ENCODE results near the gene IL6R. TPM values are rescaled to one million over a fixed set of nuclear protein-coding genes. Genes with fewer than 3 reads are reported as not detected.

Gene IL6R
- total RNA-seq, 1 donor from 2014 or later: 6.7 TPM

- Histone ChIP-seq H3K9me3 (no peaks in the 10 kb centered on the region), H3K27me3 (no peaks in the 10 kb centered on the region), H3K4me3 (no peak overlapping the region), H3K27ac (no peak overlapping the region), H3K4me1 (no peaks in the 10 kb centered on the region), H3K36me3 (peaks cover 6 to 16% of the 10 kb centered on the region in 2 donors)
- DNase-seq (ENCODE audit: low spot score in 2 of 2): no peak
- TF ChIP-seq CTCF (IDR thresholded peaks at IDR 0.05): no peak
- intact Hi-C loops (cut with DNase I): no loop called here
Observed at GRCh38 chr1:154445040-154445472, 39.9 kb downstream of the IL6R start.

GRCh38 chr1:154446292-154446691 lies 41.1 kb downstream of the IL6R start:
- Histone ChIP-seq H3K9me3 (no peaks in the 10 kb centered on the region), H3K27ac (no peak overlapping the region), H3K4me3 (no peak overlapping the region), H3K4me1 (no peaks in the 10 kb centered on the region), H3K27me3 (no peaks in the 10 kb centered on the region), H3K36me3 (peaks cover 6 to 16% of the 10 kb centered on the region in 2 donors)
- DNase-seq (ENCODE audit: low spot score in 2 of 2): no peak
- intact Hi-C loops (cut with DNase I): no loop called here
- no peak for TF ChIP-seq CTCF (IDR thresholded peaks at IDR 0.05)

DNA sequence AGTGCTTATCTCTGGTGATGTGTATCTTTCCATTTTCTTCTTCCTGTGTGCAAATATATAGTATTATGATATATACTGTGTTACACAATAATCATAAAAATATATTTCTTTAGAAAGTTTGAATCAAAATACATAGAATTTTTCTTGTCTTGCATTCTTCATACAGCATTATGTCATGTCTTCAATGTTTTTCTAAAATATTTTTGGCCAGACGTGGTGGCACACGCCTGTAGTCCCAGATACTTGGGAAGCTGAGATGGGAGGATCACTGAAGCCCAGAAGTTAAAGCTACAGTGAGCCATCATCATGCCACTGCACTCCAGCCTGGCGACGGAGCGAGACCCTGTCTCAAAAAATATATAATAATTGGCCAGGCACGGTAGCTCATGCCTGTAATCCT lies 41.6 kb downstream of the IL6R start:
- Histone ChIP-seq H3K4me3 (no peak overlapping the region), H3K27ac (no peak overlapping the region), H3K27me3 (no peaks in the 10 kb centered on the region), H3K36me3 (peaks cover 6 to 16% of the 10 kb centered on the region in 2 donors), H3K4me1 (no peaks in the 10 kb centered on the region), H3K9me3 (no peaks in the 10 kb centered on the region)
- TF ChIP-seq CTCF (IDR thresholded peaks at IDR 0.05): no peak
- DNase-seq (ENCODE audit: low spot score in 2 of 2): no peak
- intact Hi-C loops (cut with DNase I): no loop called here

- Histone ChIP-seq H3K4me3 (no peak overlapping the region), H3K36me3 (peaks cover 6 to 16% of the 10 kb centered on the region in 2 donors), H3K27ac (no peak overlapping the region), H3K9me3 (no peaks in the 10 kb centered on the region), H3K4me1 (peaks cover 0 to 3% of the 10 kb centered on the region in 2 donors), H3K27me3 (no peaks in the 10 kb centered on the region)
- no peak for DNase-seq (ENCODE audit: low spot score in 2 of 2)
- intact Hi-C loops (cut with DNase I): no loop called here
- TF ChIP-seq CTCF (IDR thresholded peaks at IDR 0.05): no peak
Observed at GRCh38 chr1:154448331-154448811, 43.2 kb downstream of the IL6R start.

- no peak for TF ChIP-seq CTCF (IDR thresholded peaks at IDR 0.05)
- intact Hi-C loops (cut with DNase I): no loop called here
- H3K4me3 ChIP-seq: no peak overlapping the region
- no peak for DNase-seq (ENCODE audit: low spot score in 2 of 2)
- no peak overlapping the region for H3K27ac ChIP-seq
- H3K9me3 ChIP-seq: no peaks in the 10 kb centered on the region
- H3K4me1 ChIP-seq: peaks cover 0 to 3% of the 10 kb centered on the region in 2 donors
- peaks cover 8 to 16% of the 10 kb centered on the region in 2 donors for H3K36me3 ChIP-seq
- no peaks in the 10 kb centered on the region for H3K27me3 ChIP-seq
Observed at GRCh38 chr1:154453161-154453560, 48.0 kb downstream of the IL6R start.
